BE2C (cell line): ENCODE results near the gene ACADVL.
A peak's percentile ranks its signal among the peaks of the same experiment; 100 is the strongest.

Source experiments
- DNase-seq: peaks from one replicate; pipeline ENCODE4 v3.0.0-alpha.2; 2020
- H3K27me3 ChIP-seq: fragments of 250-450 bp; sonication (Bioruptor Pico); 2 replicates; pipeline ENCODE4 v1.5.1; 2020; ENCODE audit warnings: mild to moderate bottlenecking
- H3K36me3 ChIP-seq: fragments of 250-450 bp; sonication (Bioruptor Pico); 2 replicates; pipeline ENCODE4 v1.5.1; 2020; ENCODE audit warnings: mild to moderate bottlenecking
- H3K4me1 ChIP-seq: fragments of 250-450 bp; sonication (Bioruptor Pico); 2 replicates; pipeline ENCODE4 v1.5.1; 2020
- H3K4me3 ChIP-seq: 2 replicates; pipeline ENCODE4 v1.5.1; 2011; ENCODE audit warnings: low read depth, low read length
- H3K9me3 ChIP-seq: fragments of 250-450 bp; sonication (Bioruptor Pico); 2 replicates; pipeline ENCODE4 v1.5.1; 2020
- TF ChIP-seq, protein P1 (sequence below): IDR thresholded peaks from 2 replicates; pipeline ENCODE4 v1.5.1; 2012; ENCODE audit warnings: mild to moderate bottlenecking, low read depth, low read length

The ACADVL gene

DNA sequence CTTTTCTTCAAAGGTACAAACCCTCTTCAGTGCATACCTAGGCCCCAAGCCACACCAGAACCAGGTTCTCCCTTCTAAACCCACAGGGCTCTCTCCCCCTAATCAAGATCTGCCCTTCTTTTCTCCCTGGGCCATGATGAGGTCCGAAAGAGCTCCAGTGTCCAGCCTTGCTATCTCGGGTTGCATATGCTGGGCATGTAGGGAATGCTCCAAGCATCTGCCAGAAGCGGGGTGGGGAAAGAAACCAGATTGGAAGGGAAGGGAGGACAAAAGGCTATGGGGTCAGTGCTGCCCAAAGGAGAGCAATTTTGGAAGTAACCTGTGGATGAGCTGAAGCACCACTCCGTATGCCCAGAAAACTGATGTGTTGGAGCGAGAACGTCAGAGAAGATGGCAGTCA, 29.5 kb downstream of the ACADVL start:
- Histone ChIP-seq H3K9me3 (no peaks in the 10 kb centered on the region), H3K36me3 (peaks cover 3% of the 10 kb centered on the region), H3K4me3 (no peak overlapping the region), H3K4me1 (no peaks in the 10 kb centered on the region; the same call in 1 of the 2 replicates), H3K27me3 (no peaks in the 10 kb centered on the region)
- no peak for DNase-seq
- TF ChIP-seq, protein P1, sequence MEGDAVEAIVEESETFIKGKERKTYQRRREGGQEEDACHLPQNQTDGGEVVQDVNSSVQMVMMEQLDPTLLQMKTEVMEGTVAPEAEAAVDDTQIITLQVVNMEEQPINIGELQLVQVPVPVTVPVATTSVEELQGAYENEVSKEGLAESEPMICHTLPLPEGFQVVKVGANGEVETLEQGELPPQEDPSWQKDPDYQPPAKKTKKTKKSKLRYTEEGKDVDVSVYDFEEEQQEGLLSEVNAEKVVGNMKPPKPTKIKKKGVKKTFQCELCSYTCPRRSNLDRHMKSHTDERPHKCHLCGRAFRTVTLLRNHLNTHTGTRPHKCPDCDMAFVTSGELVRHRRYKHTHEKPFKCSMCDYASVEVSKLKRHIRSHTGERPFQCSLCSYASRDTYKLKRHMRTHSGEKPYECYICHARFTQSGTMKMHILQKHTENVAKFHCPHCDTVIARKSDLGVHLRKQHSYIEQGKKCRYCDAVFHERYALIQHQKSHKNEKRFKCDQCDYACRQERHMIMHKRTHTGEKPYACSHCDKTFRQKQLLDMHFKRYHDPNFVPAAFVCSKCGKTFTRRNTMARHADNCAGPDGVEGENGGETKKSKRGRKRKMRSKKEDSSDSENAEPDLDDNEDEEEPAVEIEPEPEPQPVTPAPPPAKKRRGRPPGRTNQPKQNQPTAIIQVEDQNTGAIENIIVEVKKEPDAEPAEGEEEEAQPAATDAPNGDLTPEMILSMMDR: no peak

DNA sequence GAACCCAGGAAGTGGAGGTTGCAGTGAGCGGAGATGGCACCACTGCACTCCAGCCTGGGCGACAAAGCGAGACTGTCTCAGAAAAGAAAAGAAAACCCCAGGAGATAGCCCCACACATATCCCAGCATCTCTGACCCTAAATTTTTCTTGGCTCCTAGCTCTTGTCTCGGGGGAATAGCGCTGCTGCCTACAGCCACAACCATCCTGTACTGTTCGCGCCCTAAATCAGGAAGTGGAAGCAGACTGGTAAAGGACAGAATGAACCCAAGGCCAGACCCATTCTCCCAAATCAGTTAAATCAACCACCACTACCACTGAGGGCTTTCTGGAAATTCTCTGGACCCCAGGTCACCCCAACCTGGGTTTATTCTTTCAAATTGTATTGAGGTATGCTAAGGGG, 30.1 kb downstream of the ACADVL start:
- peak overlapping the region; percentile 80 for H3K4me3 ChIP-seq
- no peak for DNase-seq
- TF ChIP-seq, protein P1: no peak
- H3K9me3 ChIP-seq: no peaks in the 10 kb centered on the region
- no peaks in the 10 kb centered on the region for H3K27me3 ChIP-seq
- no peaks in the 10 kb centered on the region; the same call in 1 of the 2 replicates for H3K4me1 ChIP-seq
- peaks cover under 1% of the 10 kb centered on the region for H3K36me3 ChIP-seq

DNA sequence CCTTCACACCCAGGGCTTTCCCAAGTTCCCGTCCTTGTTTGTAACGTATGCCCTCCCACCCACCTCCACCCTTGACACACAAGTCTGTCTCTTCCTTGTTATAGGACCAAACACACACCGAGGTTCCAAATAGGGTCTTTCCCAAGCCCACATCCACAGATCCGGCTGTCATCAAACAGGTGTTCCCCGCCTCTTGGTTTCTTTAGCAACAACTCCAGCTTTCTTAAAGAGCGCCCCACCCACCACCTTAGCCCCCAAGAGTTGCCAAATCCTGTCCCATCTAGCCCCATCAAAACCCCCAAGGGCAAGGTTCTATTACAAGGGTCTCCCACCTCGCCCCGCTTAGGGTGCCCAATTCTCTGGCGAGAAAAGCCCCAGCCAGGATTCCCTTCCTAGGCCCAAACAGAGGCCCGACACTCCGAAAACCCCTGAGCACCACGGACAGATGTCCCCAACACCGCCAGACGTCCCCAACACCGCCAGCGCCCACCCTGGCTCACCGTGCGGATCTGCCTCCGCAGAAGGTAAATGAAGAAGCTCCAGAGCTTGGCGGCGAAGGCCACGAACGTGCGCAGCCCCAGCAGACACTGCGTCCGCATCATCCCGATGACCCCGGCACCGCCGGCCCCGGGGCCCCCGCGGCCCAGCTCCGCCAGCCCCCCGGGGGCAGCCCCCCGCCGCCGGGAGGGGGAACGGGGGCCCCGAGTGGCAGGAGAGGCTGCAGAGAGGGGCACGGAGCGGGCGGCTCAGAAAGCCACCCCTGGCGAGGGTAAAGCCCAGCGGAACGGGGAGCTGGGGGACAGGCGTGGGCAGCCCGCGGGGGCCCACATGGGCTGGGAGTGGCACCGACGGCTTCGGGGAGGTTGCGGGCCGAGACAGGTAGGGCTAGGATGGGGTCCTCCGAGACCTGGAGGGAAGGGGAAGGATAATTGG, 31.2 kb downstream of the ACADVL start:
- TF ChIP-seq, protein P1: no peak
- no peaks in the 10 kb centered on the region for H3K9me3 ChIP-seq
- H3K27me3 ChIP-seq: no peaks in the 10 kb centered on the region
- H3K4me1 ChIP-seq: no peaks in the 10 kb centered on the region; the same call in 1 of the 2 replicates
- peak overlapping the region; percentile 80 for H3K4me3 ChIP-seq
- H3K36me3 ChIP-seq: no peaks in the 10 kb centered on the region; the same call in 1 of the 2 replicates
- DNase-seq: no peak

DNA sequence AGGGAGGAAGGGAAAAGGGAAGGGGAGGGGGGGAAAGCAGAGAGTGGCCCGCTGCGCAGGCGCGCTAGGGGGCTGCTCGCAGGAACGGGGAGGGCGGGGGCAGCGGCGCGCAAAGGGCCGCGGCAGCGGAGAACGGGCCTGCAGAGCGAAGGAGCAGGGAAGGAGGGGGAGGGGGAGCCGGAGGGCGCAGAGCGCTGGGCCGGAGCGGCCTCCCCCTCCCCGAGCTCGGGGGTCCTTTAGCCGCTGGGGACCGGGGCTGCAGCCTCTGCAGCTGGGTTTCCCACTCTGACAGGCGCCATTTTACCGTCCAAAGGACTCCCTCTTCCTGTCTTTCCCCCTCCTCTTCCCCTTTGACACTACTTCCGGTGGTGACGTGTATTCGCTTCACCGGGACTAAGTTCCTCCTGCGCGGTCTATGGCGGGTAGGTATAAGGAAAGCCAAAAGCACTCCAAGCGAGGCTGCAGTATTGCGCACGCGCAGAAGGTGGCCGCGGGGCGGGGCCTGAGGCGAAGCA, 32.0 kb downstream of the ACADVL start, which contains the start of gene CTDNEP1:
Gene CTDNEP1 (minus strand): TSS at position 74 of the 515 bp plus-strand sequence. CDS start 438 bp downstream, outside the sequence.
- DNase-seq: peak; percentile 93
- TF ChIP-seq, protein P1: no peak
- Histone ChIP-seq H3K9me3 (no peaks in the 10 kb centered on the region), H3K36me3 (no peaks in the 10 kb centered on the region), H3K4me3 (peak within 1 kb of the TSS; percentile 80), H3K4me1 (no peaks in the 10 kb centered on the region; the same call in 1 of the 2 replicates), H3K27me3 (no peaks in the 10 kb centered on the region)

DNA sequence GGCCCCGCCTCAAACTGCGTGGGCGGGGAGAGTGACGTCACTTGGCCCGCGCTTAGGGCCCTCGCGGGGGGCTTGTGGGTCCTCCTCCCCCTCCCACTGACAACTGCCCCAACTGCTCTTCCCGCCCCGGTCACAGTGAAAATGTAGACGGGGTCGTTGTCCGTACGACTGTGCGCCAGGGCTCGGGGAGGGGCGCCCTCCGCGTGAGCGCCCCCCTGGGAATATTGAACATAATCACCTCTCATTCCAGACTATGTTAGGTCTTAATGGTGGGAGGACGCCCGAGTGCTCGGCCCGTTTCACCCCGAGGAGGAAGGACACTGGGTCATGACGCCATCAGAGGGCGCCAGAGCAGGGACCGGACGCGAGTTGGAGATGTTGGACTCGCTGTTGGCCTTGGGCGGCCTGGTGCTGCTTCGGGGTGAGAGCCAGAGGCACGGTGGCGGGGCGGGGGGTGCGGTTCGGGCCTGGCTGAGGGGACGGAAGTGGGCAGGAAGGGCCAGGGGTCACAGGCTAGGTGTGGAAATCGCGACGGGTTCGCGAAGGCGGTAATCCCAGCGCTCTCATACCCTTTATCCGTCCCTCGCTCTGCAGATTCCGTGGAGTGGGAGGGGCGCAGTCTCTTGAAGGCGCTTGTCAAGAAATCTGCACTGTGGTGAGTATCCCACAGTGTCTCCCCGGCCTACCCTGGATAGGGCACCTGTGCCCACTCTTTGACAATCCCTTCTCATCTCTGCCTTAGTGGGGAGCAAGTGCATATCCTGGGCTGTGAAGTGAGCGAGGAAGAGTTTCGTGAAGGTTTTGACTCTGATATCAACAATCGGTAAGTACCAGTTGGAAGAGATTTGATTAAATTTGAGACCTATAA, 32.7 kb downstream of the ACADVL start, which contains the start of gene ELP5:
Gene ELP5 (plus strand): TSS at position 40 of the 868 bp plus-strand sequence. CDS start 336 bp downstream, at position 376.
- Histone ChIP-seq H3K4me3 (peak within 1 kb of the TSS; percentile 80), H3K9me3 (no peaks in the 10 kb centered on the region), H3K4me1 (no peaks in the 10 kb centered on the region; the same call in 1 of the 2 replicates), H3K27me3 (no peaks in the 10 kb centered on the region), H3K36me3 (no peaks in the 10 kb centered on the region)
- TF ChIP-seq, protein P1: no peak
- DNase-seq: peak; percentile 90
